ENCODE measurements around the gene FGF13.

GRCh38 chrX:138711399-138712347 lies at the start of gene FGF13:
- TF ChIP-seq POLR2A (IDR thresholded peaks at IDR 0.05) (no peak), CTCF (IDR thresholded peaks at IDR 0.05) (no peak)
